Measurements from ENCODE around the gene VIPR2.

DNA sequence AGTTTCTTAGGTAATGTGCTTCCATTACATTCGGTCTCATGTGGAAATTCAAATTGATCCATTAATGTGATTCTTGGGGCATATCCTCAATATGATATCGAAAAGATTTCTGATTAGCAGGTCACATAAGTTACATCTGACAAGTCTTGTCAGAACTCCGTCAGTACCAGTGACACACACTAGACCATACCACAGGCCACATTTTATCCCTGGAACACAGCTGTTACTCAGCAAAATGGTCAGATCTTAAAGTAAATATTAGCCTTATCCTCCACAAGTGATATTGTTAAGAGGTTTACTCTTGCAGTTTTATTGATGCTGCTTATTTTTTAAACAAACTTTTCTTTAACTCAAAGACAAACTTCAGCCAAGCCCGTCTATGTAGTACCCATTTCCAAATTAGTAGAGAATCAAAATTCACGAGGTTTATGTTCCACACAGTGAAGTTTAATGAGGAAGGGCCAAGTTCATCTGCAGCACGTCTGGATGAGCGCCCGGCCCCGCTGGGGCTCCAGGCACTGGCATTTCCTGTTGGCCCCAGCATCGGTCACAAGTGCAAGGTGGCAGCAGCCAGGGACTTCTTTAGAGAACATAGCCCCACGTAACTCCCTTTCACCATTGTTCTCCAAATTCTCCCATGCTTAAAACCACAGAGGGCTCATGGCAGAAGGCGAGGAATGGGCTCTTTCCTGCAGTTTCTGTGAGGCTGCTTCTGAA, 132.2 kb downstream of the VIPR2 start:
- TF ChIP-seq, protein P1, sequence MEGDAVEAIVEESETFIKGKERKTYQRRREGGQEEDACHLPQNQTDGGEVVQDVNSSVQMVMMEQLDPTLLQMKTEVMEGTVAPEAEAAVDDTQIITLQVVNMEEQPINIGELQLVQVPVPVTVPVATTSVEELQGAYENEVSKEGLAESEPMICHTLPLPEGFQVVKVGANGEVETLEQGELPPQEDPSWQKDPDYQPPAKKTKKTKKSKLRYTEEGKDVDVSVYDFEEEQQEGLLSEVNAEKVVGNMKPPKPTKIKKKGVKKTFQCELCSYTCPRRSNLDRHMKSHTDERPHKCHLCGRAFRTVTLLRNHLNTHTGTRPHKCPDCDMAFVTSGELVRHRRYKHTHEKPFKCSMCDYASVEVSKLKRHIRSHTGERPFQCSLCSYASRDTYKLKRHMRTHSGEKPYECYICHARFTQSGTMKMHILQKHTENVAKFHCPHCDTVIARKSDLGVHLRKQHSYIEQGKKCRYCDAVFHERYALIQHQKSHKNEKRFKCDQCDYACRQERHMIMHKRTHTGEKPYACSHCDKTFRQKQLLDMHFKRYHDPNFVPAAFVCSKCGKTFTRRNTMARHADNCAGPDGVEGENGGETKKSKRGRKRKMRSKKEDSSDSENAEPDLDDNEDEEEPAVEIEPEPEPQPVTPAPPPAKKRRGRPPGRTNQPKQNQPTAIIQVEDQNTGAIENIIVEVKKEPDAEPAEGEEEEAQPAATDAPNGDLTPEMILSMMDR (IDR thresholded peaks at IDR 0.05): no peak
- no peak for TF ChIP-seq POLR2A (IDR thresholded peaks at IDR 0.05)
